Fibroblast of the aortic adventitia (primary cell): Measurements from ENCODE around the gene ASTE1. TPM values are rescaled to one million over a fixed set of nuclear protein-coding genes. Genes with fewer than 3 reads are reported as not detected.
A peak's percentile ranks its signal among the peaks of the same experiment; 100 is the strongest.

Source experiments
- DNase-seq: peaks from one replicate; pipeline ENCODE4 v3.0.0-alpha.2; 2010; ENCODE audit warnings: low read depth
- H3K4me3 ChIP-seq: 2 replicates; pipeline ENCODE4 v1.5.1; 2011; ENCODE audit warnings: low read depth, mild to moderate bottlenecking, control low read depth, low read length, moderate library complexity
- CTCF ChIP-seq: IDR thresholded peaks from 2 replicates; pipeline ENCODE4 v1.5.1; 2011; ENCODE audit warnings: mild to moderate bottlenecking, low read length, control low read depth, inconsistent platforms; ENCODE audit not compliant: insufficient read depth
- total RNA-seq: library from RNA; depleted of rRNA; stranded (reverse); fragments of >200 nt; gene quantifications from 2 replicates; pipeline ENCODE4 v1.2.3, GENCODE V29; 2012; ENCODE audit warnings: low replicate concordance

ASTE1 gene
- 7.5 and 10.1 TPM in 2 replicates for total RNA-seq

- DNase-seq, result peak; percentile 76
- TF ChIP-seq CTCF, result no peak
- H3K4me3 ChIP-seq, result peak within 1 kb of the TSS; percentile 94
Observed at GRCh38 chr3:131026321-131027151, at the start of gene ASTE1, which contains the start of gene NEK11. Gene ASTE1, minus strand, starts transcription at chr3:131026825. Its CDS starts 1,519 bp downstream, at chr3:131025306. Gene NEK11, plus strand, starts transcription at chr3:131026877. Its CDS starts 2,832 bp downstream, at chr3:131029709.

GRCh38 chr3:131075632-131076328, 49.2 kb upstream of the ASTE1 start:
- DNase-seq, result no peak
- no peak overlapping the region for H3K4me3 ChIP-seq
- no peak for TF ChIP-seq CTCF

- DNase-seq, result peak; percentile 95
- TF ChIP-seq CTCF, result no peak
- H3K4me3 ChIP-seq, result no peak overlapping the region
Observed at GRCh38 chr3:131072845-131073244, 46.2 kb upstream of the ASTE1 start.

GRCh38 chr3:131072099-131072559, 45.5 kb upstream of the ASTE1 start:
- DNase-seq, result peak; percentile 55
- H3K4me3 ChIP-seq, result no peak overlapping the region
- no peak for TF ChIP-seq CTCF

- no peak overlapping the region for H3K4me3 ChIP-seq
- no peak for DNase-seq
- TF ChIP-seq CTCF, result no peak
Observed at GRCh38 chr3:131067983-131068382, 41.4 kb upstream of the ASTE1 start.

GRCh38 chr3:131053043-131053859, 26.6 kb upstream of the ASTE1 start:
- peak; percentile 39 for TF ChIP-seq CTCF
- DNase-seq, result peak; percentile 51

More at GRCh38 chr3:131053043-131053859, 26.6 kb upstream of the ASTE1 start:
- H3K4me3 ChIP-seq, result no peak overlapping the region
